Adipose tissue (tissue), 3 donors: ENCODE data around the gene RECQL. TPM values are rescaled to one million over a fixed set of nuclear protein-coding genes. Genes with fewer than 3 reads are reported as not detected.
A peak's percentile ranks its signal among the peaks of the same experiment; 100 is the strongest.

Experiments
- H3K27ac ChIP-seq: one replicate; pipeline ENCODE4 v1.5.1; 2013; ENCODE audit warnings: low read depth, low read length
- WGBS, 3 donors: extraction: QIAGEN DNeasy Blood & Tissue Kit; methylation state at CpG; one replicate each; pipeline ENCODE4 v1.1.7; 2013; 5-methylcytosine and 5-hydroxymethylcytosine counted together
- polyA plus RNA-seq, 3 donors: library from polyadenylated mRNA; stranded (reverse); fragments of 200-250 nt; gene quantifications; one replicate each; pipeline ENCODE4 v1.2.3, GENCODE V29; 2013
- donor health status: healthy with polysubstance abuse.
- donor health status: Bipolar disorder and iron deficiency.
- donor health status: healthy.

Gene RECQL
- polyA plus RNA-seq = 10 to 100 TPM in 2 of 3 donors, 1 to 10 TPM in 1; 8.8 to 21.5 (median 20.4) TPM

- WGBS, 3 donors = 0 to 1% (median 0%) methylated on average over 61 of the region's 61 CpGs
- peak within 1 kb of the TSS; percentile 88 for H3K27ac ChIP-seq
Measured at GRCh38 chr12:21501258-21502163, at the start of gene RECQL, which contains the start of gene GOLT1B. TSS of gene RECQL (minus strand) at chr12:21501635. CDS start at chr12:21499570, 2,065 bp downstream. TSS of gene GOLT1B (plus strand) at chr12:21501789. CDS start at chr12:21501924, 135 bp downstream.

DNA sequence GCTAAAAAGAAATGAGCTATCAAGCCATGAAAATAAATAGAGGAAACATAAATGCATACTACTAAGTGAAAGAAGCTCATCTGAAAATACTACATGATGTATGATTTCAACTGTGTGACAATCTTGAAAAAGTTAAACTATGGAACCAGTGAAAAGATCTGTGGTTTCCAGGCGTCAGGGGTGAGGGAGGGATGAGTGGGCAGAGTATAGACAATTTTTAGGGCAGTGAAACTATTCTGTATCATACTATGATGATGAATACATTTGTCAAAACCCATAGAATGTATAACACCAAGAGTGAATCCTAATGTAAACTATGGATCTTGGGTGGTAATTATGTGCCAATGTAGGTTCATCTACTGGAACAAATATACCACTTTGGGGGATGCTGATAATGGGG lies 46.0 kb upstream of the RECQL start:
- H3K27ac ChIP-seq = no peak overlapping the region
- WGBS, 3 donors = 64 to 76% (median 72%) methylated on average over 1 of the region's 1 CpG

- 0 to 28% (median 0%) methylated on average over 1 of the region's 1 CpG for WGBS, 3 donors
- H3K27ac ChIP-seq = no peak overlapping the region
Measured at GRCh38 chr12:21546716-21547115, 45.3 kb upstream of the RECQL start.

- H3K27ac ChIP-seq = no peak overlapping the region
- 66 to 92% (median 89%) methylated on average over 2 of the region's 2 CpGs for WGBS, 3 donors
Measured at GRCh38 chr12:21545557-21545956, 44.1 kb upstream of the RECQL start.

GRCh38 chr12:21543151-21543550 lies 41.7 kb upstream of the RECQL start:
- H3K27ac ChIP-seq = no peak overlapping the region

GRCh38 chr12:21542403-21542802 lies 41.0 kb upstream of the RECQL start:
- H3K27ac ChIP-seq = no peak overlapping the region
- WGBS, 3 donors = 33 to 68% (median 42%) methylated on average over 5 of the region's 5 CpGs

DNA sequence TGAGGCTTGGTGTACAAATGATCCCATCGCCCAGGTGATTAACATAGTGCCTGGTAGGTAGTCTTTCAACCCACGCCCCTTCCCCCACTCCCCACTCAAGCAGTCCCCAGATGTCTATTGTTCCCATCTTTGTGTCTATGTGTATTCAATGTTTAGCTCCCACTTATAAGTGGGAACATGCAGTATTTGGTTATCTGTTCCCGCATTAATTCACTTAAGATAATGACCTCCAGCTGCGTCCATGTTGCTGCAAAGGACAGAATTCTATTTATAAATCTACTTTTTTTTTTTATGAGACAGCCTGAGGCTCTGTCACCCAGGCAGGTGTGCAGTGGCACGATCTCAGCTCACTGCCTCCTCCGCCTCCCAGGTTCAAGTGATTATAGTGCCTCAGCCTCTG lies 40.3 kb upstream of the RECQL start:
- 79 to 95% (median 94%) methylated on average over 6 of the region's 6 CpGs for WGBS, 3 donors
- no peak overlapping the region for H3K27ac ChIP-seq

DNA sequence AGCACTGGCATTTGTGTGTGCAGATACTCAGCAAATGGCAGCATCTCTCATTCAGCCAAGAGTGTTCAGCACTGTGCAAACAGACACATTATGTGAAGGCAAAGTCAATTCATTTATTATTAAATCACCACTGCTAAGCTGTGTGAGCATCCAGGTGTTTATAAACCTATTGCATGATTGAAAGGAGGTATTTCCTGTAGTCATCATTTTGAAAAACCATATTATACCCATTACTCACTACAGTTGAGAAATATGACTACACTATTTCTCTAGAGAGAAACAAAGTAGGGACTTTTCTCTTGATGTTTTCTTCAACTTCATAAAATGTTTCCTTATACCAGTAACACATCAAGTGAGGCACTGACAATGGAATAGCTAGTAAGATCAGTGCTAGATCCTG lies 38.4 kb upstream of the RECQL start:
- no peak overlapping the region for H3K27ac ChIP-seq

DNA sequence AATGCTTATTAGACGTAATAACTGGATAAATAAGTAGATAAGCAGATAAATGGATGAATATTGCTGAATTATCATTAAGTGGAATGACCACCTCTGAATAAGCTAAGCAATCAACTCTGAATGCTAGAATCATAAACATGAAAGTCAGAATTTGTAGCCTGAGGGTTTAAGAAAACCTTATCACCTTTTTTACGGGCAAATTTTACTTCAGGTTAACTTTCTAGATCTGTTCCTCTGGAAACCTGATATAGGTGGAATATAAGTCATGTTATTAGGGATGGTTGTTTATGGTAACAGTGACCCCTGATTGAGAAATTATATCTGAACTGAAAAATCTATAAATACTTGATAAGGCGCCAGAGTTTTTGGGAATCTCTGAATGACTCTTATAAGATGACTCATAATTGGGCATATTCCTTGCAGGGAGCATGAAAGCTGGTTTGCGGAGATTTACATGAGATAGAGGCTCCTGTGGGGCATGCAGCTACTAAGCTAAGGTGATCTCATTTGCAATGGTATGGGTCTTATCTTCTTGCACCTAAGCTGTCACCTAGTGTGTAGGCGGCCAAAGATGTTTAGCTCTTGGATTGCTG lies 36.7 kb upstream of the RECQL start:
- no peak overlapping the region for H3K27ac ChIP-seq
- 89 to 91% (median 90%) methylated on average over 5 of the region's 5 CpGs for WGBS, 3 donors

- 49 to 90% (median 89%) methylated on average over 2 of the region's 2 CpGs for WGBS, 3 donors
- H3K27ac ChIP-seq = no peak overlapping the region
Measured at GRCh38 chr12:21529456-21529855, 28.0 kb upstream of the RECQL start.

GRCh38 chr12:21528953-21529352 lies 27.5 kb upstream of the RECQL start:
- WGBS, 3 donors = 31 to 81% (median 77%) methylated on average over 5 of the region's 5 CpGs
- H3K27ac ChIP-seq = no peak overlapping the region

DNA sequence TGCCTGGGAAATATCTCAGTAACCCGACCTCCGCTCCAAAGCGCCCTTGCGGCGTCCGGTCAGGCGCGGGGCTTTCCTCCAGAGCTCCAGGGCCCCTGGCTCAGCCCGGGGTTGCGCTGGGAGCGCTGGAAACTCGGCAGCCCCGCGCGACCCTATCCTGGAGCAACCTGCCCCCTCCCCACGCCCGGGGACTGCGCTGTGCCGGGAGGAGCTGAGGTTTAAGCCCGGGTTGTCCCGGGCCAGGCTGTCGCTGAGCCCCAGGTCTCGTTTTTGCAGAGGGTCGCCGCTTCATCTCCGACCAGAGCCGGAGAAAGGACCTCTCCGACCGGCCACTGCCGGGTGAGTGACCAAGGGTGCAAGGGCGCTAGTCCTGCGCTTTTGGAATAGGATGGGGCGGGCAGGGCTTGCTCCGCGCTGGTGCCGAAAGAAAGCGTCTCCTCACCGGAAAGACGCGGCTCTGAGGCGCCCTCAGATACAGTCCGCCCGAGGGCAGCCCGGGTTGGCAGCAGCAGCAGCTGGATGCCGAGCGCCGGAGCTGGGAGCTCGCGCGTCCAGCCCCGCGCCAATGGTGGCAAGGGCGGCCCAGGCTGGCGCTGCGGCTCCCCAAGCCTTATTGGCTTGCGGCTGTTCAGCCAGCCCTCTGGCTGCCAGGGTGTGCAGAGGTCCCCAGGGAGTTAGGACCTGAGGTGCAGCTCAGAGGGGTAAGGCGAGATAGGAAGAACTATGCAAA lies 26.2 kb upstream of the RECQL start:
- H3K27ac ChIP-seq = no peak overlapping the region
- 0 to 1% (median 1%) methylated on average over 57 of the region's 57 CpGs for whole genome bisulfite sequencing, 3 donors

GRCh38 chr12:21526721-21527345 lies 25.4 kb upstream of the RECQL start:
- WGBS, 3 donors = 12 to 35% (median 28%) methylated on average over 12 of the region's 12 CpGs
- H3K27ac ChIP-seq = no peak overlapping the region

DNA sequence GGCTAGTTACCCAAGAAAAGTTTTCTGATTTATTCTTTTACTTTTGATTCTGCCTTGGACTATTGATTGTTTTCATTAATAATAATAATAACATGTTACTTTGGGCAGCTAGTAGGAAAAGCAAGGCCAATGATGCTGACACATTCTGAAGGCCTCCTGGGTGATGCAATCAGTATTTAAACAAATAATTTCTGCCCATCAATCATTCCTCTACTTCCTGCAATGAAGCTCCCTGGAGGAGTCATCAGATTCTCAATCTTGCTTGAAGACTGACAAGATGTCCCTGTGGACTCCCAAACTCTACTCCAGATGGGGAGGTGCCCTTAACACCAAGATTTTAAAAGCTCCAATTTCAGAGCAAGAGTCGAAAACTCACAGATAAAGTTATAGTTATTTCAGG lies 24.6 kb upstream of the RECQL start, which contains the start of gene SPX:
Gene SPX (plus strand): TSS at position 244 of the 400 bp plus-strand sequence. CDS start 177 bp downstream, outside the sequence.
- H3K27ac ChIP-seq = no peak within 1 kb of the TSS
- WGBS, 3 donors = 62 to 85% (median 85%) methylated on average over 1 of the region's 1 CpG

- no peak overlapping the region for H3K27ac ChIP-seq
Measured at GRCh38 chr12:21523148-21523547, 21.7 kb upstream of the RECQL start.

DNA sequence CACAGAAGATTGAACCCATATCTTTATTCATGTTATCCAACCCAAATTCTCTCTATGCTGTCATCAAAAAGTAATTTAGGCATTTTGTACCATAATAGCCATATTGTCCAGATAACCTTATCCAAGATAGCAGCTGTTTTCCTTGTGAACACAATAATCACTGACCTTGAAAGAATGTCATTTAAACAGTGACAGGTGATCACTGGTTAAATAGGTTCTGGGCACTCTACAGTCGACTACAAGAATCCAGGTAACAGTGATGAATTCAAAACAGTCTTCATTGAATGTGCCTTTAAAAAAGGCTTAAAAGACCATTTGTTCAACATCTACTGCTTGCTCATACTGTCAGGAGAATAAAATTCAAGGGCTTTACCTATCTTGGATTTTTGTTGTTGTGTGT lies 20.1 kb upstream of the RECQL start:
- H3K27ac ChIP-seq = no peak overlapping the region
- WGBS, 3 donors = 34 to 71% (median 55%) methylated on average over 1 of the region's 1 CpG

DNA sequence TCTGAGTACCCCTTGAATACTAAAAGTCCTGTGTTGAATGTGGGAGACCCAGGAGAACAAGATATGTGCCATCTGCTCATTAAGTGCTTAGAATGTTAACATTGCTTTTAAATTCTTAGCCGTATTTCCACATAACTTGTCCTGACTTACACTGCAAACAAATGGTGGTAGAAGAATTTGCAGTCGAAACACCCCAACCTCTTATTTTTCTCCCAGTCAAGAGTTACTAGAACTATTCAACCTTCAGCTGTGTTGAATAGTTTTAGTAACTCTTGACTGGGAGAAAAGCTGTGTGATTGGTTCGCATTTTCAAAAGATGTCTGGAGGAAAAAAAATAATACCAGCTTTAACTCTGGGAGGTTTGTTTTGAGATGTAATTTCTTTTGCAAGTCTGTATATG lies 17.0 kb upstream of the RECQL start:
- no peak overlapping the region for H3K27ac ChIP-seq
- 93 to 96% (median 94%) methylated on average over 3 of the region's 3 CpGs for WGBS, 3 donors

GRCh38 chr12:21516281-21516680 lies 14.8 kb upstream of the RECQL start:
- 95 to 96% (median 96%) methylated on average over 2 of the region's 2 CpGs for WGBS, 3 donors
- no peak overlapping the region for H3K27ac ChIP-seq

DNA sequence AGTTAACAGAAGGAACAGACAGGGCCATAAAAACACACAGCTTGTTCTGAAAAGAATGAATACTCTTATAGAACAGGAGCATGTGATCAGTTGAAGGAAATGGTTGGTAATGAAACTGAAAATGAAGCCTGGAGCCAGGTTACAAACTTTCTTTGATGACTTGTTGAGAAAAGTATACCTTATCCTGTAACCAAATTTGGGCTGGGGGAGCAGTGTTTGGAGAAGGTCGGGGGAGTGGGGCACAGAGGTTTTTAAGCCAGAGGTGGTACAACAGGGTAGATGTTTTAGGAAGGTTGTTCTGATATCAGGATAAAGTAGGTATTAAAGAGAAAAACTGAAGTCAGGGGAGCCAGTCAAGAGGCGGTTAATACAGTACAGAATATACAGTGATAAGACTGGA lies 8.3 kb upstream of the RECQL start:
- no peak overlapping the region for H3K27ac ChIP-seq
- WGBS, 3 donors = 43 to 48% (median 46%) methylated on average over 2 of the region's 2 CpGs
